Peyer's patch (tissue), 4 donors: ENCODE results near the gene SLC26A8. TPM values are rescaled to one million over a fixed set of nuclear protein-coding genes. Genes with fewer than 3 reads are reported as not detected.

ENCODE experiments used
- DNase-seq, 3 donors: peaks; one replicate each; pipeline ENCODE4 v3.0.0-alpha.2; 2017 to 2019
- H3K27ac ChIP-seq, 4 donors: fragments of 200-600 bp; sonication (generic); one replicate each; pipeline ENCODE4 v1.5.1; 2016 to 2019
- H3K27me3 ChIP-seq, 2 donors: fragments of 200-600 bp; sonication (generic); one replicate each; pipeline ENCODE4 v1.5.1; 2019
- H3K36me3 ChIP-seq, 3 donors: fragments of 200-600 bp; sonication (generic); one replicate each; pipeline ENCODE4 v1.5.1; 2016 to 2019
- H3K4me1 ChIP-seq, 4 donors: fragments of 200-600 bp; sonication (generic); one replicate each; pipeline ENCODE4 v1.5.1; 2016 to 2019
- H3K4me3 ChIP-seq, 4 donors: fragments of 200-600 bp; sonication (generic); 1 replicate in 3 of 4; 2 replicates in 1 of 4; pipeline ENCODE4 v1.5.1; 2016 to 2019; ENCODE audit warnings: mild to moderate bottlenecking in 1 of 4
- H3K9me3 ChIP-seq, 4 donors: fragments of 200-600 bp; sonication (generic); one replicate each; pipeline ENCODE4 v1.5.1; 2016 to 2019; ENCODE audit warnings: mild to moderate bottlenecking in 1 of 4
- POLR2A ChIP-seq, 2 donors: fragments of 450-650 bp; IDR thresholded peaks; one replicate each; pipeline ENCODE4 v1.5.1; 2017; ENCODE audit warnings: antibody characterized with exemption in 2 of 2, mild to moderate bottlenecking in 2 of 2, moderate library complexity in 2 of 2
- total RNA-seq, 4 donors: library from RNA; depleted of rRNA; stranded (reverse); fragments of >200 nt; gene quantifications; one replicate each; pipeline ENCODE4 v1.1.0, GENCODE V29; 2016
- TF ChIP-seq, protein P1 (sequence below), 6 experiments: fragments of 450-650 bp in 4 of 6; fragments of 200-600 bp in 2 of 6; sonication (generic) in 1 of 6; IDR thresholded peaks; one replicate each; pipeline ENCODE4 v1.5.1; 2017 to 2019; ENCODE audit warnings: antibody characterized with exemption in 6 of 6, mild to moderate bottlenecking in 3 of 6, moderate library complexity in 1 of 6

SLC26A8 gene
- total RNA-seq, 4 donors from 2014 or later, result 1.7 TPM; not detected in 3

GRCh38 chr6:35967076-35967774 is 57.2 kb downstream of the SLC26A8 start:
- DNase-seq, result no peak
- H3K9me3 ChIP-seq, result no peaks in the 10 kb centered on the region
- TF ChIP-seq, protein P1, sequence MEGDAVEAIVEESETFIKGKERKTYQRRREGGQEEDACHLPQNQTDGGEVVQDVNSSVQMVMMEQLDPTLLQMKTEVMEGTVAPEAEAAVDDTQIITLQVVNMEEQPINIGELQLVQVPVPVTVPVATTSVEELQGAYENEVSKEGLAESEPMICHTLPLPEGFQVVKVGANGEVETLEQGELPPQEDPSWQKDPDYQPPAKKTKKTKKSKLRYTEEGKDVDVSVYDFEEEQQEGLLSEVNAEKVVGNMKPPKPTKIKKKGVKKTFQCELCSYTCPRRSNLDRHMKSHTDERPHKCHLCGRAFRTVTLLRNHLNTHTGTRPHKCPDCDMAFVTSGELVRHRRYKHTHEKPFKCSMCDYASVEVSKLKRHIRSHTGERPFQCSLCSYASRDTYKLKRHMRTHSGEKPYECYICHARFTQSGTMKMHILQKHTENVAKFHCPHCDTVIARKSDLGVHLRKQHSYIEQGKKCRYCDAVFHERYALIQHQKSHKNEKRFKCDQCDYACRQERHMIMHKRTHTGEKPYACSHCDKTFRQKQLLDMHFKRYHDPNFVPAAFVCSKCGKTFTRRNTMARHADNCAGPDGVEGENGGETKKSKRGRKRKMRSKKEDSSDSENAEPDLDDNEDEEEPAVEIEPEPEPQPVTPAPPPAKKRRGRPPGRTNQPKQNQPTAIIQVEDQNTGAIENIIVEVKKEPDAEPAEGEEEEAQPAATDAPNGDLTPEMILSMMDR (IDR thresholded peaks at IDR 0.05), result no peak
- no peak for TF ChIP-seq POLR2A (IDR thresholded peaks at IDR 0.05)
- no peak overlapping the region for H3K4me3 ChIP-seq
- no peaks in the 10 kb centered on the region for H3K4me1 ChIP-seq
- no peaks in the 10 kb centered on the region for H3K36me3 ChIP-seq
- H3K27ac ChIP-seq, result no peak overlapping the region
- no peaks in the 10 kb centered on the region for H3K27me3 ChIP-seq

GRCh38 chr6:35962779-35963560 is 61.5 kb downstream of the SLC26A8 start:
- H3K9me3 ChIP-seq, result no peaks in the 10 kb centered on the region
- H3K4me1 ChIP-seq, result no peaks in the 10 kb centered on the region
- H3K36me3 ChIP-seq, result no peaks in the 10 kb centered on the region
- DNase-seq, result no peak
- TF ChIP-seq POLR2A (IDR thresholded peaks at IDR 0.05), result no peak
- TF ChIP-seq, protein P1 (IDR thresholded peaks at IDR 0.05), result no peak
- no peaks in the 10 kb centered on the region for H3K27me3 ChIP-seq
- H3K4me3 ChIP-seq, result no peak overlapping the region
- no peak overlapping the region for H3K27ac ChIP-seq

GRCh38 chr6:35960187-35960586 is 64.3 kb downstream of the SLC26A8 start:
- Histone ChIP-seq H3K4me3 (no peak overlapping the region), H3K27me3 (no peaks in the 10 kb centered on the region), H3K27ac (no peak overlapping the region), H3K9me3 (no peaks in the 10 kb centered on the region), H3K36me3 (no peaks in the 10 kb centered on the region), H3K4me1 (no peaks in the 10 kb centered on the region)
- no peak for DNase-seq
- TF ChIP-seq, protein P1 (IDR thresholded peaks at IDR 0.05), result no peak
- no peak for TF ChIP-seq POLR2A (IDR thresholded peaks at IDR 0.05)

- TF ChIP-seq, protein P1 (IDR thresholded peaks at IDR 0.05), result peak in 4 of 6 experiments; percentile 10 to 47 (median 37)
- TF ChIP-seq POLR2A (IDR thresholded peaks at IDR 0.05), result no peak
- Histone ChIP-seq H3K36me3 (no peaks in the 10 kb centered on the region), H3K4me1 (peaks cover 0 to 4% (median 0%) of the 10 kb centered on the region in 4 donors), H3K27me3 (no peaks in the 10 kb centered on the region), H3K9me3 (no peaks in the 10 kb centered on the region), H3K4me3 (no peak overlapping the region), H3K27ac (no peak overlapping the region)
- DNase-seq, result no peak
These were observed 68.5 kb downstream of the SLC26A8 start for GRCh38 chr6:35955970-35956369.

- no peak for DNase-seq
- no peaks in the 10 kb centered on the region for H3K27me3 ChIP-seq
- no peak overlapping the region for H3K27ac ChIP-seq
- H3K36me3 ChIP-seq, result no peaks in the 10 kb centered on the region
- no peak overlapping the region for H3K4me3 ChIP-seq
- H3K9me3 ChIP-seq, result no peaks in the 10 kb centered on the region
- H3K4me1 ChIP-seq, result peaks cover 0 to 4% (median 0%) of the 10 kb centered on the region in 4 donors
- no peak for TF ChIP-seq POLR2A (IDR thresholded peaks at IDR 0.05)
- TF ChIP-seq, protein P1 (IDR thresholded peaks at IDR 0.05), result no peak
These were observed 68.9 kb downstream of the SLC26A8 start for GRCh38 chr6:35955521-35955920.
